Measurements from ENCODE around the gene CDCP1. TPM values are rescaled to one million over a fixed set of nuclear protein-coding genes. Genes with fewer than 3 reads are reported as not detected.
"Not testable (repeated sequence)": the region's sequence is repeated elsewhere in the genome, so short reads cannot be mapped to it uniquely, and the experiment has no call there.

Gene CDCP1
- total and polyA plus RNA-seq, 8 donors = 4.1 to 24.5 (median 8.1) TPM

GRCh38 chr3:45148921-45149320, 2.7 kb upstream of the CDCP1 start:
- TF ChIP-seq CTCF (IDR thresholded peaks at IDR 0.05) (no peak), EP300 (IDR thresholded peaks at IDR 0.05) (no peak), POLR2A (IDR thresholded peaks at IDR 0.05) (no peak), POLR2AphosphoS5 (IDR thresholded peaks at IDR 0.05) (no peak)
- H3K36me3 ChIP-seq = no peaks in the 10 kb centered on the region
- intact Hi-C loops (cut with DNase I; ENCODE audit: low total_unique reads) = no loop called here
- H3K4me1 ChIP-seq = peaks cover 4 to 24% (median 19%) of the 10 kb centered on the region in 4 donors
- H3K27ac ChIP-seq = no peak overlapping the region
- peaks cover 0 to 27% (median 10%) of the 10 kb centered on the region in 3 donors for H3K27me3 ChIP-seq
- peaks cover 0 to 9% (median 2%) of the 10 kb centered on the region in 4 donors for H3K9me3 ChIP-seq
- 58 to 75% (median 70%) methylated on average over 2 of the region's 2 CpGs for WGBS, 5 donors
- no peak for DNase-seq
- H3K4me3 ChIP-seq = no peak overlapping the region

- intact Hi-C loops (cut with DNase I; ENCODE audit: low total_unique reads) = no loop called here
- H3K27me3 ChIP-seq = peaks cover 0 to 27% (median 10%) of the 10 kb centered on the region in 3 donors
- H3K27ac ChIP-seq = peak overlapping the region; percentile 84 to 95 (median 87)
- H3K4me3 ChIP-seq = peak overlapping the region; percentile 53 to 76 (median 59)
- H3K36me3 ChIP-seq = no peaks in the 10 kb centered on the region
- WGBS, 5 donors = 4 to 8% (median 6%) methylated on average over 15 of the region's 15 CpGs
- no peaks in the 10 kb centered on the region for H3K9me3 ChIP-seq
- DNase-seq = peak in 1 of 2 donors; percentile 49
- TF ChIP-seq POLR2A (IDR thresholded peaks at IDR 0.05) = no peak
- TF ChIP-seq CTCF (IDR thresholded peaks at IDR 0.05) = no peak
- no peak for TF ChIP-seq POLR2AphosphoS5 (IDR thresholded peaks at IDR 0.05)
- no peak for TF ChIP-seq EP300 (IDR thresholded peaks at IDR 0.05)
- peaks cover 8 to 32% (median 21%) of the 10 kb centered on the region in 4 donors for H3K4me1 ChIP-seq
Observed at GRCh38 chr3:45145223-45145622, 955 bp downstream of the CDCP1 start.

- H3K27ac ChIP-seq = peak overlapping the region in 4 of 5 donors; percentile 16 to 90 (median 86)
- intact Hi-C loops (cut with DNase I; ENCODE audit: low total_unique reads) = no loop called here
Observed at GRCh38 chr3:45143673-45144671, 2.2 kb downstream of the CDCP1 start.

GRCh38 chr3:45140770-45141155, 5.4 kb downstream of the CDCP1 start:
- WGBS, 5 donors = 65 to 73% (median 71%) methylated on average over 4 of the region's 4 CpGs
- intact Hi-C loops (cut with DNase I; ENCODE audit: low total_unique reads); H3K36me3 ChIP-seq; H3K4me3 ChIP-seq; DNase-seq; H3K9me3 ChIP-seq: not testable (repeated sequence)
- Histone ChIP-seq H3K27ac (peak overlapping the region in 1 of 5 donors; percentile 74), H3K27me3 (peaks cover 0 to 11% (median under 1%) of the 10 kb centered on the region in 3 donors), H3K4me1 (peaks cover 14 to 55% (median 45%) of the 10 kb centered on the region in 4 donors)

More at GRCh38 chr3:45143673-45144671, 2.2 kb downstream of the CDCP1 start:
- TF ChIP-seq POLR2AphosphoS5 (IDR thresholded peaks at IDR 0.05) (peak in 2 of 3 donors; percentile 21), CTCF (IDR thresholded peaks at IDR 0.05) (no peak)
- Histone ChIP-seq H3K9me3 (no peaks in the 10 kb centered on the region), H3K36me3 (no peaks in the 10 kb centered on the region), H3K4me1 (peaks cover 18 to 45% (median 33%) of the 10 kb centered on the region in 4 donors), H3K27me3 (peaks cover 0 to 27% (median 10%) of the 10 kb centered on the region in 3 donors), H3K4me3 (peak overlapping the region in 3 of 4 donors; percentile 58 to 76 (median 60))
- peak in 1 of 2 donors; percentile 45 for DNase-seq
- 75 to 89% (median 80%) methylated on average over 6 of the region's 6 CpGs for WGBS, 5 donors

All from stomach (tissue), 9 donors.